ENCODE data around the gene ATF6. TPM values are rescaled to one million over a fixed set of nuclear protein-coding genes. Genes with fewer than 3 reads are reported as not detected.
A peak's percentile ranks its signal among the peaks of the same experiment; 100 is the strongest.

The ATF6 gene
- total RNA-seq, 1 donor from 2014 or later, result 28.0 TPM

DNA sequence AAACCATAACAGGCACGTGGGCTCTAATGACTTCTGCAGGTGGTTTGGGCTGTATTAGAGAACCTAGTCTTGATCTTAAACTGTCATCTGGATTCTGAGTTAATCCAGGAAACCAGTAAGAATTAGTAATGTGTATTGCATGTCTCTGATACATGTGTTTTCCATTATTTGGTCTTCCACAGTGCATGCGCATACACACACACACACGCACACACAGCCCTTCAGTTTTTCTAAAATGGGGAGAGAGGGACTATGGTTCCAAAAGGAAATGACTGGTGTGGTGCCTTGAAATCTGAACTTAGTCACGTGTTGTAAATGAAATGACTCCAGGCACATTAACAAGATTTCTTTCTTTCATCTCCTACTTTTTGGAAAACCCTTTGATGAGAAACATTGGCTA lies 190.0 kb downstream of the ATF6 start:
- Mint-ChIP-seq H3K36me3 (peaks cover 14% of the 10 kb centered on the region), H3K9me3 (no peaks in the 10 kb centered on the region), H3K27me3 (ENCODE audit: low read depth) (peaks cover 16% of the 10 kb centered on the region), H3K4me3 (no peak overlapping the region), H3K4me1 (peaks cover 5% of the 10 kb centered on the region), H3K27ac (peak overlapping the region; percentile 11)
- no peak for DNase-seq (ENCODE audit: low spot score in 2 of 2, unreplicated experiment in 2 of 2)
- TF ChIP-seq, protein P1, sequence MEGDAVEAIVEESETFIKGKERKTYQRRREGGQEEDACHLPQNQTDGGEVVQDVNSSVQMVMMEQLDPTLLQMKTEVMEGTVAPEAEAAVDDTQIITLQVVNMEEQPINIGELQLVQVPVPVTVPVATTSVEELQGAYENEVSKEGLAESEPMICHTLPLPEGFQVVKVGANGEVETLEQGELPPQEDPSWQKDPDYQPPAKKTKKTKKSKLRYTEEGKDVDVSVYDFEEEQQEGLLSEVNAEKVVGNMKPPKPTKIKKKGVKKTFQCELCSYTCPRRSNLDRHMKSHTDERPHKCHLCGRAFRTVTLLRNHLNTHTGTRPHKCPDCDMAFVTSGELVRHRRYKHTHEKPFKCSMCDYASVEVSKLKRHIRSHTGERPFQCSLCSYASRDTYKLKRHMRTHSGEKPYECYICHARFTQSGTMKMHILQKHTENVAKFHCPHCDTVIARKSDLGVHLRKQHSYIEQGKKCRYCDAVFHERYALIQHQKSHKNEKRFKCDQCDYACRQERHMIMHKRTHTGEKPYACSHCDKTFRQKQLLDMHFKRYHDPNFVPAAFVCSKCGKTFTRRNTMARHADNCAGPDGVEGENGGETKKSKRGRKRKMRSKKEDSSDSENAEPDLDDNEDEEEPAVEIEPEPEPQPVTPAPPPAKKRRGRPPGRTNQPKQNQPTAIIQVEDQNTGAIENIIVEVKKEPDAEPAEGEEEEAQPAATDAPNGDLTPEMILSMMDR (IDR thresholded peaks at IDR 0.05; ENCODE audit: unreplicated experiment), result no peak

DNA sequence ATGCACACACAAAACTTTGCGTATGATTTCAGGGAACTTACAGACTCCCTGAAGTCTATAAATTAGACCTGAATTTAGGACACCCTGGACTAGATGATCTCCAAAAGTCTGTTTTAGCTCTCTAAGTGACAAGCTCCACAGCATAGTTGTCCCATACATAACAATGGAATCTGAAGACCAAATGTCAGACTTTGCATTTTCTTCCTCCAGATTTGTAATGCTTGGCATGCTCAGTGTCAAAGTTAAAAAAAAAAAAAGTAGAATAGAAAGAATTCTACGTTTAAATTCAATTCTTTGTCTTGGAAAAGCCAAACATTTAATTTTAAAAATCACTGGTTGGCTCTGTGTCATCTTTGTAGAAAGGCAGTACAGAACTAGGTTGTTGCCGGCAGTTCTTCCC lies 190.8 kb downstream of the ATF6 start:
- TF ChIP-seq, protein P1 (IDR thresholded peaks at IDR 0.05; ENCODE audit: unreplicated experiment), result no peak
- Mint-ChIP-seq H3K4me3 (no peak overlapping the region), H3K36me3 (peaks cover 14% of the 10 kb centered on the region), H3K4me1 (peaks cover 5% of the 10 kb centered on the region), H3K9me3 (no peaks in the 10 kb centered on the region), H3K27me3 (ENCODE audit: low read depth) (peaks cover 16% of the 10 kb centered on the region), H3K27ac (no peak overlapping the region)
- no peak for DNase-seq (ENCODE audit: low spot score in 2 of 2, unreplicated experiment in 2 of 2)

DNA sequence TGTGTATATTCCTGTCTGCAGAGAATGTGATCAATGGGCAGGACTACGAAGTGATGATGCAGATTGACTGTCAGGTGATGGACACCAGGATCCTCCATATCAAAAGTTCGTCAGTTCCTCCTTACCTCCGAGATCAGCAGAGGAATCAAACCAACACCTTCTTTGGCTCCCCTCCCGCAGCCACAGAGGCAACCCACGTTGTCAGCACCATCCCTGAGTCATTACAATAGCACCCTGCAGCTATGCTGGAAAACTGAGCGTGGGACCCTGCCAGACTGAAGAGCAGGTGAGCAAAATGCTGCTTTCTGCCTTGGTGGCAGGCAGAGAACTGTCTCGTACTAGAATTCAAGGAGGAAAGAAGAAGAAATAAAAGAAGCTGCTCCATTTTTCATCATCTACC lies 192.3 kb downstream of the ATF6 start:
- H3K27me3 Mint-ChIP-seq (ENCODE audit: low read depth), result peaks cover 11% of the 10 kb centered on the region
- H3K27ac Mint-ChIP-seq, result no peak overlapping the region
- H3K36me3 Mint-ChIP-seq, result peaks cover 17% of the 10 kb centered on the region
- DNase-seq (ENCODE audit: low spot score in 2 of 2, unreplicated experiment in 2 of 2), result no peak
- H3K4me3 Mint-ChIP-seq, result no peak overlapping the region
- TF ChIP-seq, protein P1 (IDR thresholded peaks at IDR 0.05; ENCODE audit: unreplicated experiment), result no peak
- no peaks in the 10 kb centered on the region for H3K9me3 Mint-ChIP-seq
- peaks cover 5% of the 10 kb centered on the region for H3K4me1 Mint-ChIP-seq

DNA sequence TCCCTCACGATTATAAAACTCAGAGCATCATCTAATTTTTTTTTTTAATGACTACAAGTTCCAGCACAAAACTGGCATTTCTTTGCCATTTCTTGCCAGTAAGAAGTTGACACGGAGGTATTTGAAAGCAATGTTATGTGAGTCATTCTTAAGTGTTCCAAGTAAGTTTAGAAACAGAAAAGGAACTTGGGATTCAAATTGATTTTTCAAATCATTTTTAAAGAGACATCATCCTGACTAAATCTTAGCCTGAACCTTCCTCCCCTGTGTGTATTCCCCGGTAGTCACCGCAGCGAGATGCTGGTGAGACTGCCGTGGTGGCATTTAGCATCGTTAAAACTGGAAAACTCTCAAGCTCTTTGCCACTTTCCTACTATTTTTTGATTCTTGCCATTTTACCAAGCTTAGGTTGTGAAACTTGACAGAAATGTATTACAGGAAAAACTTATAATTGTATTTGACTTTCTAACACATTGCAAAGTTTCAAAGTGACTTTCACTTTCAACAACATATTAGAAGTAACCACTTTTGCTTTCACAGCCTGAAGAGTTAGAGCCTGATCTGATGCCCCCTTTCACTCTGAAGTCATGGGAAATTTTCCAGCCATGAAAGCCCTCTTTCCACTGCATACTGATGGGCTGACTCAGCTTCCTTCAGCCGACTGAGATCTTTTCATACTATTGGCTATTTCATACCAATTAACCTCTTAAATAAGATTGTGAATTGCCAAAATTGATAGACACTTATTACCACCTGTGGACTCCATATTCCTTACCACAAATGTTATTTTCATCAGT lies 196.2 kb downstream of the ATF6 start:
- Mint-ChIP-seq H3K4me1 (no peaks in the 10 kb centered on the region), H3K27ac (peak overlapping the region; percentile 76), H3K27me3 (ENCODE audit: low read depth) (peaks cover 6% of the 10 kb centered on the region), H3K36me3 (peaks cover 24% of the 10 kb centered on the region), H3K9me3 (no peaks in the 10 kb centered on the region), H3K4me3 (no peak overlapping the region)
- TF ChIP-seq, protein P1 (IDR thresholded peaks at IDR 0.05; ENCODE audit: unreplicated experiment), result no peak
- DNase-seq (ENCODE audit: low spot score in 2 of 2, unreplicated experiment in 2 of 2), result no peak

DNA sequence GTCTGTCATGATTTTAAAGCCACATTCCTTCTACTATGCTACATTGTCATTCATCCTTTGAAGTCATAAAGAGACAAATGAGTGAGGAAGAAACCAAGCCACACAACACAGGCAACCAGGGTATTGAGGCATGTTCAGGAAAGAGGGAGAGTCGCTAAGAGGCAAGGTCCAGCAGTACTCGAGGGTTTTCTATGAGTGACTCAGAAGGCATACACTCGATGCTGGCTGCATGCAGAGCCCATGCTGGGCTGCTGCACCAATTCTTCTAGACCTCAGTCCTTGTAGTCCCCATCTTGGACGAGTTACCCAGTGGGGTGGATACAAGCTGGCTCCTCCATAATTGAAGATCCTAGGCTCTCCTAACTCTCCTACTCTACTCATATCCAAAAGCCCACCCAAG lies 199.9 kb downstream of the ATF6 start:
- peaks cover 14% of the 10 kb centered on the region for H3K36me3 Mint-ChIP-seq
- no peak for DNase-seq (ENCODE audit: low spot score in 2 of 2, unreplicated experiment in 2 of 2)
- H3K9me3 Mint-ChIP-seq, result no peaks in the 10 kb centered on the region
- H3K27ac Mint-ChIP-seq, result no peak overlapping the region
- H3K4me1 Mint-ChIP-seq, result no peaks in the 10 kb centered on the region
- TF ChIP-seq, protein P1 (IDR thresholded peaks at IDR 0.05; ENCODE audit: unreplicated experiment), result no peak
- H3K4me3 Mint-ChIP-seq, result no peak overlapping the region
- no peaks in the 10 kb centered on the region for H3K27me3 Mint-ChIP-seq (ENCODE audit: low read depth)
